Activated T-cell treated with anti-CD3 and anti-CD28 coated beads for 1 hour (primary cell): ENCODE data around the gene SPATA31D1.
"Not testable (repeated sequence)": the region's sequence is repeated elsewhere in the genome, so short reads cannot be mapped to it uniquely, and the experiment has no call there.

Experiments
- DNase-seq: peaks from one replicate; pipeline ENCODE4 v3.0.0-alpha.2; 2020; ENCODE audit warnings: low read depth

SPATA31D1 gene

DNA sequence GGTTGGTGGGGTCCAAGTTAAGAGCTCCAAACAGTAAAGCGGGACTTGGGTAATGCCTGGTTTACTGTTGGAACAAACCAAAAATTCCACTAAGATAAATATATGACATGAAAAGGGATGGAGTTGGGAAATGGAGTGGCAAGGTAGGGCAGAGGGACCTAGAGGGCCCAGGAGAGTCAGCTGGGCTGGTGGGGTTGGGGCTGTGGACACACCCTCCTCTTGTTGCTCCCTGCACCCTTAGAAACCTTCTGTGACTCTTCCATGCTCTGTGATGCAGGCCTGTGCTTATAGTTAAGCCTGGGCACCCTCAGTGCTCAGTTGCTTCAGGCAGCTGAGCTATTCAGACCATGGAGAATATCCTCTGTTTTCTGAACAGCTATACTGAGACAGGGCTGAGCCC lies at the start of gene SPATA31D1:
TSS of gene SPATA31D1 (plus strand) at position 301 of the 400 bp plus-strand sequence. CDS start at position 348, 47 bp downstream.
- DNase-seq = not testable (repeated sequence)

DNA sequence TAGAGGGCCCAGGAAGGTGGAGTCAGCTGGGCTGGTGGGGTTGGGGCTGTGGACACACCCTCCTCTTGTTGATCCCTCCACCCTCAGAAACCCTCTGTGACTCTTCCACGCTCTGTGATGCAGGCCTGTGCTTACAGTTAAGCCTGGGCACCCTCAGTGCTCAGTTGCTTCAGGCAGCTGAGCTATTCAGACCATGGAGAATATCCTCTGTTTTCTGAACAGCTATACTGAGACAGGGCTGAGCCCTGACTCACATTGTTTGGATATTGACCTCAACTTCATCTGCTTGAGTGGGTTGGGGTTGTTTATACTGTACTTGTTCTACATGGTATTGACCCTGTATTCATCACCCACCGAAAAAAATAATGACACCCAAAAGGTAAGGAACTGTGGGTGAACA lies 45.2 kb upstream of the SPATA31D1 start, which contains the start of gene SPATA31D3:
TSS of gene SPATA31D3 (plus strand) at position 108 of the 400 bp plus-strand sequence. CDS start at position 194, 86 bp downstream.
- not testable (repeated sequence) for DNase-seq

DNA sequence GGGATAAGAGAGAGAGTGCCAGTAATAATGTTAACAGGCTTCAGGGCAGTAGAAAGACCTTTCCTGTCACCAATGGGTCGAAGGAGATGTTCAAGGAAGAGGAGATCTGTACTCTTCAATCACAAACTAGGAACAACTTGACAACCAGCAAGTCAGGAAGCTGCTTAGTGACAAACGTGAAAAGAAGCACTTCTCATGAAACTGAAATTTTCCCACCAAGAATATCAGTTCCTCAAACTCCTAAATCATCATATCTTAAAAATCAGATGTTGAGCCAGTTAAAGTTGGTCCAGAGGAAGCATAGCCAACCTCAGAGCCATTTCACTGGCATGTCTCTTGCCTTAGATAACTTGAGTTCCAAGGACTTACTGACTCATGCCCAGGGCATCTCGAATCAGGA lies 39.9 kb upstream of the SPATA31D1 start:
- DNase-seq = not testable (repeated sequence)

DNA sequence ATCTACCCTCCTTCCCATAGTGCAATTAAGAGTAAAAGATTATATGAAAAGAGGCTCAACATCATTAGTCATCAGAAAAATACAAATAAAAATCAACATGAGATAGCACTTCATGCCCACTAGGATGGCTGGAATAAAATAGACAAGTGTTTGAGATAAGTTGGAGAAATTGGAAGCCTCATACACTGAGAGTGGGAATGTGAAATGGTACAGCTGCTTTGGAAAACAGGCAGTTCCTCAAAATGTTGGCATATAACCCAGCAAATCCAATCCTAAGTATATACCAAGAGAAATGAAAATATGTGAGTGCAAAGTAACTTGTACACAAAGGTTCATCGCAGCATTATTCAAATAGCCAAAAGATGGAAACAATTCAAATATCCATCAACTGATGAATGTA lies 35.5 kb upstream of the SPATA31D1 start:
- no peak for DNase-seq

DNA sequence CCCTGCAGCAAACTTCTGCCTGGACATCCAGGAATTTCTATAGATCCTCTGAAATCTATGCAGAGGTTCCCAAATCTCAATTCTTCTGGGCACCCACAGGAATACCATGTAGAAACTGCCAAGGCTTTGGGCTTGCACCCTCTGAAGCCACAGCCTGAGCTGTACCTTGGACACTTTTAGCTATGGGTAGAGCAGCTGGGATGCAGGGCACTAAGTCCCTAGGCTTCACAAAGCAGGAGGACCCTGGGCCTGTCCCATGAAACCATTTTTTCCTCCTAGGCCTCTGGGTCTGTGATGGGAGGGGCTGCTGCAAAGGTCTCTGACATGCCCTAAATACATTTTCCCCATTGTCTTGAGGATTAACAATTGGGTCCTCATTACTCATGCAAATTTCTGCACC lies 32.9 kb upstream of the SPATA31D1 start:
- DNase-seq = no peak

DNA sequence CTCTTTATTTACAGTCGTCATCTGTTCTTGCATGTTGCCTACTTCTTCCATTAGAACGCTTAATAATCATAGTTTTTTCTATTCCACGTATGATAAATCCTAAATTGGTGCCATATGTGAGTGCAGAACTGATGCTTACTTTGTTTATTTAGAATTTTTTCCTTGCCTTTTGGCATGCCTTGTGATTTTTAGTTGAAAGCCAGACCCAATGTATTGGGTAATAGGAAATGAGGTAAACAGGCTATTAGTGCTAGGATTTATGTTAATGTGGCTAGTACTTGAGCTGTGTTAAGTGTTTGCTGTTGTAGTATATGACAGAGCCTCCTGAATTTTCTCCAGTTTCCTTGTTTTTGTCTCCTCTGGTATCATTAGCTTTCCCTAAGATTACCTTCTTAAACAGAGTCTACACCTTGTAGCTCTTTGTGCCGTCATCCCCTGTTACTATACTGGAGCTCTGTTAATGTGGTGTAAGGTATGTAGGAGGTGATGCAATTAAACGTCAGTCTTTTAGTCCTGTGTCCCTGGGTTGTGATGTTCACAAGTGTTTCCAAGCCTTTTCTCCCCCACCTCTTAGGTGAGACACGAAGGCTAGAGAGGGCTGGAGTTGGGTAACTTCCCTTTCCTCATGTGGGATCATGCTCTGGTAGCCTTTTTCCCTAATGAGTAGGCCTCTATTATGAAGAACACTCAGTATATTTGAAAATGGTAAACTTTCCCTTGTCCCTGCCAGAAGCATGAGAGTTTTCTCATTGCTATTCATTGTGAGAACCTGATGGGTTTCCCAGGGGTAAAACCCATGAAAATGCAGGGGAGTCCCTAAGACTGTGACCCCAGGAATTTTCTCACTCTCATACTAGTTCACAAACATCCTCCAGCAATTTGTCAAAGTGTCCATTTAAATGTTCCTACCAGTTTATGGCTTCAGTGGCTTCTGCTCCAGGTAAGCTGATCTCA lies 24.1 kb upstream of the SPATA31D1 start:
- no peak for DNase-seq

DNA sequence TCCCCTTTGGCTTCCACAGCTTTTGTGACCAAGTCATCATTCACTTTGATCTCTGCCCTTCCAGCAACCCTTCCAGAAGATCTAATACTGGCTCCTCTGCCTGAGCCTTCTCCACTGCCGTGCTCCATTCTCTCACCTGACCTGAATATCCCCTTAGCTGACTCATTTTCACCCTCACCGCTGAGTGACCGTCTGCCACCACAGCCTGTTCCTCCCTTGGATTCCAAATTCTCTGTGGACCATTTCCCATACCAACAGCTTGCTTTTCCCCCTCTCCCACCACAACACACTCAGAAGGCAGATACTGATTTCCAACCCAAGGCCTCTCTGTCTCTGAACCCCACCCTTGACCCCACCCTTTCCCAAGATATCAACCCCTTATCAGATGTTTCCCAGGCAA lies 20.5 kb upstream of the SPATA31D1 start:
- DNase-seq = no peak

DNA sequence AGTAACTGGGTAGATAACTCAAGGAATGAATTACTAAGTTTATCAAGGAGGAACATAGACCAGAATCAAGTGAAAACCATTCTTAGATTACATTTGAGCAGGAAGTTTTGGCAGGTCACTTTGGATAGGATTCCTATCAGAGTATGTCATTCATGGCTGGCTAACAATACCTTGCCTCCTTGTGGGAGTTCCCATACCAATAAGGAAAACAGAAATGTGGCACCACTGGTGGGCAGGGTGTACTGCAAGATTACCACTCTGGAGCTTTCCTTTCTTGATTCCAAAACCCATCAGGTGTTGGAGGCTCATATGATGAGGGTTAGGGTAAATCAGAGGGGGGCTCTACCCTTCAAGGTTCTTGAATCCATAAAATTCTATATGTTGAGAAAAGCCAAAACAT lies 18.6 kb upstream of the SPATA31D1 start:
- no peak for DNase-seq

DNA sequence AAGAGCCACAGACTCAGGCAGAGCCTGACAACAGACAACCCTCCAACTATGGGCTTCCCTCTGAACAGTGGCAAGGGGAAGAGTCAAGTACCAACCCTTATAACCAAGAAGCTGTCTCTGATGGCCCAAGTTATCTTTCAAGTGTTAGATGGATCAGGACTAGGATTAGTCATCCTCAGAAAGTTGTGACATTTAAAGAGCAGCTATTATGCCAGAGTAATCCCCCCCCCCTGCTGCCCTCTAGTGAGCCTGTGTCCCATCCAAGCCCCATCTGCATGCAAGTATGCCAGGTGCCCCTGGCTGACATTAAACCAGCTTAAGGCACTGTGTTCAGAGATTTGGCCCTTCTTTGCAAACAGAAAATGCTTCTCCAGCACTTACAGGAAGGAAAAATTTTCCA lies 16.8 kb upstream of the SPATA31D1 start:
- no peak for DNase-seq

DNA sequence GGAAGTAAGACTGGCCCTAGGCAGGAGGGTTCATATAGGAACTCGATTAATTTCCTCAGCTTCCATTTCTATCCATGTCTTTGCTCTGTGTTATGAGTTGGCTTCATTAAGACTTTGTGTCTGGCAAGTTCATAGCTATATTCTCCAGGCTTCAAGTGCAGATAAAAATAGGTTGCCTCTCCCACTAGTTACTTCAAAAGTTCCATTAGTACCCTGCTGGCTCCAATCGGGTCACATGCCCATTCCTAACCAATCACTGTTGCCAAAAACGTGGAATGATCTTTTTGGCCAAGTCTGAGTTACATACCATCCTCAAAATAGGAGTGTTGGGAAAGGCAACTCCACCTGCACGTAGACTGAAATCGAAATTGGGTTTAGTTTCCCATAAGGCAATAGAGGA lies 13.8 kb upstream of the SPATA31D1 start:
- no peak for DNase-seq

DNA sequence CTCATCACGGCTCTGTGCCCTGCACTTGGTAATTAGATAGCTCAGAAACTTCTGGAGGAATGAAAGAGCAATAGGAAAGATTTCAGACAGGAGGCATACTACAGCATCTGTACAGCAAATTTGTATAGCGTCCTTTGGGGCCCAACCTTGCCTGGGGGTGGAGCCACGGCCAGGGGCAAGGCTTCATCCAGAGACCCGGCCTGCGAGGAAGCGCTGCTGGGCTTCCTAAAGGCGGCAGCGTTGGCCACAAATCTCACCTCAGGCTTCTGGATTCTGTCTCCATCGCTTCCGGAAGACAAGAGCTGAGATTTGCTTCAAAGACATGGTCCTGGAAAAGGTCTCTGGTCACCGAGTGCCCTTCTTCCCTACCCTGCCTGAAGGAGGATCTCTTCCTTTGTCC lies 12.2 kb upstream of the SPATA31D1 start:
- DNase-seq = no peak

DNA sequence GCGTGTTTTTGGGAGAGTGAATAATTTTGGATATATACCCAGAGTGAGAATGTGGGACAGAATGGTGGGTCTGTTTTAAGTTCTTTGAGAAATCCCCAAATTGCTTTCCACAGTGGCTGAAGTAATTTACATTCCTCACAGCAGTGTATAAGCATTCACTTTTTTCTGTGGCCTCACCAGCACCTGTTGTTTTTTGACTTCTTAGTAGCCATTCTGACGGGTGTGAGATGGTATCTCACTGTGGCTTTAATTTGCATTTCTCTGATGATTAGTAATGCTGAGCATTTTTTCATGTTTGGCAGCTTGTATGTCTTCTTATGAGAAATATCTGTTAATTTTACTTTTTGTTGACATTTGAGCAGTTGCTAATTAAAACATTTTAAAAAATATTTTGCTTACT lies 9.4 kb upstream of the SPATA31D1 start:
- no peak for DNase-seq

DNA sequence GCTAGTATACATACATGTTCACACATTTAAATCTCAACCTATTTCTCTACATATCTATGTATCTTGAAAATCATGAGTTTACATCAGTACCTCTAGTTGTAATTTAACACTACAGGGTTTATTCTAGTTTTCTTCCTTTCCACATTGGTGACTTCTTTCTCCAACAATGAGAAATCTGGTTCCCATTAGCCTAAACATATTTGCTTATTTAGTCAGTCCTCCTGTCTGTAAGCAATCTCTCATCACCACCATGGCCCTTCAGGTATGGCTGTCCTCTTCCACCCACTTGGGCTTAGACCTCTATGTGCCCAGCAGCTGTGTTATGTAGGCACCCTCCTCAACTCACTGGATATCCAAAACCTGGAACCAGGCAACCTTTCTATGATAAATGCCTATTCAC lies 8.0 kb upstream of the SPATA31D1 start:
- no peak for DNase-seq

DNA sequence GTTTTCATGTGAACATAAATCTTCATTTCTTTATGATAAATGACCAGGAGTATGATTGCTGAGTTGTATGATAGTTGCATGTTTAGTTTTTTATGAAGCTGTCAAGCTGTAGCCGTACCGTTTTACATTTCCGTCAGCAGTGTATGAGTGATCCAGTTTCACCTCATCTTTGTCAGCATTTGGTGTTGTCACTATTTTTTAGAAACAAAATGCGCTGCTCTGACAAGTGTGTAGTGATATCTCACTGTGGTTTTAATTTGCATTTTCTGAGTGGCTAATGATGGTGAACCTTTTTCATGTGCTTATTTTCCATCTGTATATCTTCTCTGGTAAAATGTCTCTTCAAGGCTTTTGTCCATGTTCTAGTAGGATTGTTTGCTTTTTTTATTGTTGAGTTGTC lies 6.7 kb upstream of the SPATA31D1 start:
- DNase-seq = no peak

DNA sequence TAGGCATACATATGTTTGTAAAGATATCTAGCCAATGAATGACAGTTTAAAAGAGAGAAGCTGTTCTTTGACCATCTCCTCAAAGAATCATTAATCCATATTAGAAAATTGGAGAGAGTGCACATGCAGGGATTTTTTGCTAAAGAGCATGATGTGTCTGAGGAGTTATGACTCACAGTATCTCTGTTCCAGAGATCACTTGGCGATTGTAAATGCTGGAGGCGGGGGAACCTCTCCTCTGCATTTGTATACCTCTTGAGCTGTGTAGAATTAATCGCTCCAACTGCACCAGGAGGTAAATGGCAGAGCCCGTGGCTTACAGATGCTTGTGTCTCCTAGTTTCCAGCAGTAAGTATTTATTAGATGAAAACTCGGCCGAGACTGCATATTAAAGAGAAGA lies 3.6 kb upstream of the SPATA31D1 start:
- DNase-seq = no peak

DNA sequence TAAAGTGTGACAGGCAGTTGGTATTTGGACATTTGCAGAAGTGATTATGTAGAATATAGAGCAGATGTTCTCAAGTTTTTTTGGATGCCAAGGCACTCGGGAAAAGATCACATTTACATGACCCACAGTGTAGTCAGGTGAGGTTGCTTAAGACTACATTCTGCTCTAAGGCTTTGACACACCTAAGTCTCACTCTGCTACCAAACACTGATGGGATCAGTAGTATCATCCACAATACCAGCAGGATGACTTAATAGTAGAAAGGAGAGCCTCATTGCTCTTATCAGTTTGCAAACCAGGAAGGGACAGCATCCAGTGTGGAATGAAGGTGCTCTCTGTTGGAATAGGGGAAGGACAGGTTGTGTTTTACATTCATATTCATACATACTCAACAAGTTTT lies 2.5 kb upstream of the SPATA31D1 start:
- no peak for DNase-seq

DNA sequence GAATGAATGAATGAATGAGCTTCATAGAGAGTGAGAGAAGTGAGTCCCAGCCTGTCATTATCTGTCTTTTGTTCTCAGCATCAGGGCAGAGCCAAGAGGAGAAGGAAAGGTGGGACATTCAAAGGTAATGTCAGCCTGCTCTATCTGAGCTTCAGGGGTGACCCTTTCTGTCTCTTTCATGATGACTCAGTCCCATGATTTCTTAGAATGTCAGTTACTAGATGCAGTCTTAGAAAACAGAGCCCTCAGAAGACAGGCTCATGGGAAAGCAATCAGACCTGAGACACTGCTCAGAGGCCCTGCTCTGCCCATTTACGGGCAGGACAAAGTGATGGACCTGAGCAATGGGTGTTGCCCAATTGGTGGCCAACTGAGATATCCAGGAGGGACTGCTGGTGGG lies 1.1 kb downstream of the SPATA31D1 start:
- no peak for DNase-seq

DNA sequence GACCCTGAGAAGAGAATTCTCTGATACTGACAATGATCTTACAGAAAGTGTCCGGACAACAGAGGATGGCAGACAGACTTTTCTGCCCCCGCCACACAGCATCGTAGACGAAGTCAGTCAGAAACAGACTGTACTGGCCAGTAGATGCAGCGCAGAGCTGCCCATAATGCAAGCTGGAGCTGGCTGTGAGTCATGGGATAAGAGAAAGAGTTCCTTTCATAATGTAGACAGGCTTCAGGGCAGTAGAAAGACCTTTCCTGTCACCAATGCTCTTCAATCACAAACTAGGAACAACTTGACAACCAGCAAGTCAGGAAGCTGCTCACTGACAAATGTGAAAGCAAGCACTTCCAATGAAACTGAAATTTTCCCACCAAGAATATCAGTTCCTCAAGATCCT lies 5.1 kb downstream of the SPATA31D1 start:
- DNase-seq = no peak

DNA sequence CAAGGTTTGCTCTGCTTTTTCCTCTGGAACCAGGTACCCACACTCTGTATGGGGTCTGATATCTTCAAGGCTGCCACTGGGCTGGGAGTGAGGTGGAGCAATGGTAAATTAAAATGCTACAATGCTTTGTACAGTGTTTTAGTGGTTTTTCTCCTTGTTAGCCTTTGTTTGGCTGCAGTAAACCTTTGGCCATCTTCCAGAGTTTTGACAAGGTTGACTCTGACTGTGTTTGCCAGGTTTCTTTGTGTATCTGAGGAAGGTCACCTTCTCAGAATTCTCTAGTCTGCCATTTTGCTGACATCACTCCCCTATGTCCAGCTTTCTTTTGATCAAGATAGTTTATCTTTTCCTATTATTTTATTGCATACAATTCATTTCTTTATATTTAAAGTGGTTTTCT lies 11.2 kb downstream of the SPATA31D1 start:
- DNase-seq = no peak

DNA sequence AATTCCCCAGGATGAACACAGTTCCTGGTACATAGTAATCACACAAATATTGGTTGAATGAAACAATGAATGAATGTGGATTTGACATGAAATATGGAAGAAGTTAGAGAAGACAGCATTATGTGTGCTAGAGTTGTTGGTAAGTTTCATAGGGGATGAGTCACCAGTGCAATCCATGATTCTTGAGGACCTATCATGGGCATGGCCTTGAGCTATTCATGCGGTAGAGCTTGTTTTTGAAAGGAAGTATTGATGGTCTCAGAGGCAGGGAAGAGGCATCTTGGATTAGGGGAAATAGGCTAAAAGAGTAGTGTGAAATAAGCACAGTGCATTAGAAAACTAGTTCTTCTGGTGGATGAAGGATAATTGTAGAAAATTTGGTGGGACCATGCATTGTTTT lies 22.1 kb downstream of the SPATA31D1 start:
- no peak for DNase-seq

DNA sequence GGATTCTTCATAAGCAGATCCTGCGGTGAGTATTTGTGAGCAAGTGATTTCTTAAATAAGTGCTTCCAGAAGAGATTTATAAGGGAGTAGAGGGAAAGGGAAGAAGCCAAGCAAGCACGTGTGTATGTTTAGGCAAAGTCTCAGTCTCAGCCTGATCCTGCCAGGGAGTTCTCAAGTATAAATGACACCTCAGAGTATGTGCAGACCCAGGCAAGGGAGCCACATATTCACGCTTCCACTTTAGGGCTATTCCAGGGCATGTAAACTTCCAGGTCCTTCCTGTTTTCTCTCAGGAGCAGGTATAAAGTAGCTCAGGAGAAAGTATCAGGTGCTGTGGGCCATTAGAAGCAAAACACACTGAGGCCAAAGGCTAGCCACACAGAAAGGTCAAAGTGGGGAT lies 22.6 kb downstream of the SPATA31D1 start:
- DNase-seq = no peak

DNA sequence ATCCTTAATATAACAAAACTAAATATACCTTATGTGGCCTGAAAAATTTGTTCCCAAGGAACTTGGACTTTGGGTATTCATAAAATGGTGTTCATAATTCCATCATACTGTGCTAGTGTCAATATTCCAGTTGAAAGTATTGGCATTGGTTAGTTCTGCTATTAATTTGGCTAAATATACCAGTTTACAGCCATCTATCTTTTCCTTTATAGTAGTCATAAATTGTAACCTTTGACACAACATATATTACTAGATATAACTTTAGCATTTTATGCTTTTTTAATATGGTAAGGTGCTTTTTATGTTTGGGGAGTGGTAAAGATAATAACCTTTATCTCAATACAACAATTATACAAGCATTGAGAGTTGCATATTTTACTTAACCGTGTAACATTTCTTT lies 23.7 kb downstream of the SPATA31D1 start:
- no peak for DNase-seq

DNA sequence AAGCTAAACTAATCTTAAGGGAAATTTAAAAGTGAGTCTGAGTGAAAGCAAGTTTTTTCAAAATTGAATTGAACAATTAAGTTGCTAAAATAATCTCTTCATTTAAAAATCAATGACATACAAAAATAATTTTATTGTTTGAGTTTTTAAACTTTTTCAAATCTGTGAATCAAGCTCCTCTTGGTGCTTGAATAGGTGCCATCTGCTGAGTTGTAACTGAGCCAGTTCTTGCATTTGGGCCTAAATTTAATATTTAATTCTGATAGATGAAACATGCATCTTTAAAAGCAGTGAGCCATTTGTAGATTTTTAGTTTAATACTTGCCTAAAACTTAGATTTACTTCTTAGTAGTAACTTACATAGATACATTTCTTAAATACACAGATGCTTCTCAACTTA lies 31.8 kb downstream of the SPATA31D1 start:
- DNase-seq = no peak

DNA sequence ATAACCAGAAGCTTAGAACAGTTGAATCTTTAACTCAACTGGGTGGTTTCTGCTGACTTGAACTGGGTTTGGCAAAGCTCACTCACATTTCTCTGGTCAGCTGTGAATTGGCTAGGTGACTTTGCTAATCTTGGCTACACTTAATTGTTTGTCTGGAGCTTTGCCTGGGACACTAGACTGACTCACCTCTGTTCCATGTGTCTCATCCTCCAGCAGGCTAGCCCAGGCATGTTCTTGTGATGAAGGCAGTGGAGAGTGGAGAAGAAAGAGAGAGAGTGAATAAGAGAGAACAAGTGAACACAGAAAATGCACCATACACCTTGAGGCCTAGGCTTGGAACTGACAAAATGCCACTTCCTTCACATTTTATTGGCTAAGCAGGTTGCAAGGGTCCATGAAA lies 32.6 kb downstream of the SPATA31D1 start:
- no peak for DNase-seq
